Measurements from ENCODE around the gene FRZB. TPM values are rescaled to one million over a fixed set of nuclear protein-coding genes. Genes with fewer than 3 reads are reported as not detected.

The FRZB gene
- total RNA-seq, 1 donor from 2014 or later = 0.17 TPM

DNA sequence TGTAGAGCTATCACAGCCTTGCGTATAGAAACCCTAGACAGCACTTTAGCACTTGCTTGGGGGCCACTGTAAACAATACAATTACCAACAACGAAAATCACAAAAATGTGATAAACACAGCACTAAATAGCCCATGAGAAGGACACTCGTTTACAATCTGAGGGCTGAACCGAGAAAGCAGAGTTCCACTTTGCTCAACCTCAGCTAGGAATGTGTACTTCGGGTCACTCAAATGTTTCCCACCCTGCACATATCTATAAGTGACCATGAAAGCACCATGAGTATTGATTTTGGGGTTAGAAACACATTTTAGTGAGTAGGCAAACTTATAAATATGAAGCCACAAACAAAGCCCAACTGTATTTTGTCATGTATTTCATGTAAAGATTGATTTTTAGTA is 62.3 kb downstream of the FRZB start:
- no peak overlapping the region for H3K4me3 ChIP-seq (ENCODE audit: low read depth, low read length)
- peaks cover 2% of the 10 kb centered on the region for H3K27me3 ChIP-seq (ENCODE audit: control insufficient read depth, insufficient read depth, low read length)
- no peaks in the 10 kb centered on the region for H3K36me3 ChIP-seq (ENCODE audit: control insufficient read depth, insufficient read depth, low read length)
- no peak for DNase-seq (ENCODE audit: low read depth)
- TF ChIP-seq, protein P1, sequence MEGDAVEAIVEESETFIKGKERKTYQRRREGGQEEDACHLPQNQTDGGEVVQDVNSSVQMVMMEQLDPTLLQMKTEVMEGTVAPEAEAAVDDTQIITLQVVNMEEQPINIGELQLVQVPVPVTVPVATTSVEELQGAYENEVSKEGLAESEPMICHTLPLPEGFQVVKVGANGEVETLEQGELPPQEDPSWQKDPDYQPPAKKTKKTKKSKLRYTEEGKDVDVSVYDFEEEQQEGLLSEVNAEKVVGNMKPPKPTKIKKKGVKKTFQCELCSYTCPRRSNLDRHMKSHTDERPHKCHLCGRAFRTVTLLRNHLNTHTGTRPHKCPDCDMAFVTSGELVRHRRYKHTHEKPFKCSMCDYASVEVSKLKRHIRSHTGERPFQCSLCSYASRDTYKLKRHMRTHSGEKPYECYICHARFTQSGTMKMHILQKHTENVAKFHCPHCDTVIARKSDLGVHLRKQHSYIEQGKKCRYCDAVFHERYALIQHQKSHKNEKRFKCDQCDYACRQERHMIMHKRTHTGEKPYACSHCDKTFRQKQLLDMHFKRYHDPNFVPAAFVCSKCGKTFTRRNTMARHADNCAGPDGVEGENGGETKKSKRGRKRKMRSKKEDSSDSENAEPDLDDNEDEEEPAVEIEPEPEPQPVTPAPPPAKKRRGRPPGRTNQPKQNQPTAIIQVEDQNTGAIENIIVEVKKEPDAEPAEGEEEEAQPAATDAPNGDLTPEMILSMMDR (IDR thresholded peaks at IDR 0.05; ENCODE audit: insufficient read depth, low read length, poor library complexity, severe bottlenecking) = no peak

DNA sequence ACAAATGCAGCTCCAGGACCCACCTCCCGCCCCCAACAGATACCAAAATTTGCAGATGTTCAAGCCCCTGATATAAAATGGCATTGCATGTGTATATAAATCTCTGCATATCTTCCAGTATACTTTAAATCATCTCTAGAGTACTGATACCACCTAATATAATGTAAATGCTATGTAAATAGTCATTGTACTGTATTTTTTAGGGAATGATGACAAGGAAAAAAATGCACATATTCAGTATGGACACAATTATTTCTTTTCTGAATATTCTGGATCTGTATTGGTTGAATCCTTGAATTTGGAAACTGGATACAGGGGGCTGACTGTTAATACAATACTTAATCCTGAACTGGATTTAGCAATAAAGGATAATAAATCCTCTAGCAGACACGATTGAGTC is 67.7 kb downstream of the FRZB start:
- DNase-seq (ENCODE audit: low read depth) = no peak
- TF ChIP-seq, protein P1 (IDR thresholded peaks at IDR 0.05; ENCODE audit: insufficient read depth, low read length, poor library complexity, severe bottlenecking) = no peak
- Histone ChIP-seq H3K4me3 (ENCODE audit: low read depth, low read length) (no peak overlapping the region), H3K36me3 (ENCODE audit: control insufficient read depth, insufficient read depth, low read length) (no peaks in the 10 kb centered on the region), H3K27me3 (ENCODE audit: control insufficient read depth, insufficient read depth, low read length) (no peaks in the 10 kb centered on the region)

DNA sequence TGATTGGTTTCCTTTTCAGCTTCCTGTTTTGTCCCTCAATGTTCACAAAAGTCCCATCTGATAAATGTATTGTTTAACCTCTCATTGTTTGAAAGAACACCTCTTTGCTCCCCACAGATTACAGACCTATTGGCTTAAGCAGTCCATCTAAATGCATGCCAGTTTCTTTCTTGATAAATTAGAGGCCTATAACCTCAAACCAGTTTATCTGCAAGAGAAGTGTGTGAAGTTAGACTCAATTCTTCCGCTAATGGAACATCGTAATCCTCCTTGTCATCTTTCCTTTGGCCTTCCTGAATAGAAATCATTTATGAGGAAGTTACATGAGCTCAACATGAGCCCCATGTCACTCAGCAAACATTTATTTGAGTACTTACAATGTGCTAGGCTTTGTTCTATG is 74.0 kb downstream of the FRZB start:
- H3K36me3 ChIP-seq (ENCODE audit: control insufficient read depth, insufficient read depth, low read length) = no peaks in the 10 kb centered on the region
- H3K27me3 ChIP-seq (ENCODE audit: control insufficient read depth, insufficient read depth, low read length) = no peaks in the 10 kb centered on the region
- TF ChIP-seq, protein P1 (IDR thresholded peaks at IDR 0.05; ENCODE audit: insufficient read depth, low read length, poor library complexity, severe bottlenecking) = no peak
- H3K4me3 ChIP-seq (ENCODE audit: low read depth, low read length) = no peak overlapping the region
- no peak for DNase-seq (ENCODE audit: low read depth)

DNA sequence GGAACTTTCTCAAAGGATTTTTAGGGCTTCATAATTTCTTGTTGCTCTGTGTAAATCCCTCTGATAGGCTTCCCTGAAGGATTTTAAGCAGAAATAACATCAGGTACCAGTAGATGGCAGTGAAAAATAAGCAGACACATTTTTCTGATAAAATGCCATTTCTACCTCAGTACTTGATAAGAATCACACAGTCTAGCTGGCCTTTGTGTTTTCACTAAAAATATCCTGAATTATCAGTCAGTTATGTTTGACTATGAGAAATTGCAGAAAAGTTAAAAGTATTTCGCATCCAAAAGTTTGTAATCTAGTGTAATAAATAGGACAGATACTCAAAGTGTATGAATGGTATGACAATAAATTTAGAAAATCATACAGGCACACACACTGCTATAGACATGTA is 81.7 kb downstream of the FRZB start:
- TF ChIP-seq, protein P1 (IDR thresholded peaks at IDR 0.05; ENCODE audit: insufficient read depth, low read length, poor library complexity, severe bottlenecking) = peak; percentile 44
- no peaks in the 10 kb centered on the region for H3K36me3 ChIP-seq (ENCODE audit: control insufficient read depth, insufficient read depth, low read length)
- H3K4me3 ChIP-seq (ENCODE audit: low read depth, low read length) = no peak overlapping the region
- DNase-seq (ENCODE audit: low read depth) = peak; percentile 10
- no peaks in the 10 kb centered on the region for H3K27me3 ChIP-seq (ENCODE audit: control insufficient read depth, insufficient read depth, low read length)

DNA sequence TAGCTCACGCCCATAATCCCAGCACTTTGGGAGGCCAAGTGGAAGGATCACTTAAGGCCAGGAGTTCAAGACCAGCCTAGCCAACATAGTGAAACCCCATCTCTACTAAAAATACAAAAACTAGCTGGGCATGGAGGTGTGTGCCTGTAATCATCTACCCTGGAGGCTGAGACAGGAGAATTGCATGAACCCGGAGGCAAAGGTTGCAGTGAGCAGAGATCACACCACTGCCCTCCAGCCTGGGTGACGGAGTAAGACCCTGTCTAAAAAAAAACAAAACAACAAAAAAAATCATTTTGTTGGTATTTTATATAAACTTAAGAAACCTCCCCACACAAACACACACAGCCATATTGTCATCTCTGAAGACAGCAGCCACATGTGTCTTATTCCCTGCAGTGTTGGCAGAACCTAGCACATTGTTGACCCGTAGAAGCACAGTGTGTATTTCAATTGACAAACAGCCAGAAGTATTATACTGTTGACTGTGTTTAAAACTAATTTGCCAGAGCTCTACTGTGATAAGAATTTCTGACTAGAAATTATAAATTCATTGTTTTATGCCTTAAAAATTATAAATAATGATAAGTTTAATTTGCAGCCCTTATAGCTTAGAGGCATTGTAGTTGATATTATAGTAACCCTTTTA is 82.3 kb downstream of the FRZB start:
- Histone ChIP-seq H3K4me3 (ENCODE audit: low read depth, low read length) (no peak overlapping the region), H3K36me3 (ENCODE audit: control insufficient read depth, insufficient read depth, low read length) (no peaks in the 10 kb centered on the region), H3K27me3 (ENCODE audit: control insufficient read depth, insufficient read depth, low read length) (no peaks in the 10 kb centered on the region)
- DNase-seq (ENCODE audit: low read depth) = no peak
- TF ChIP-seq, protein P1 (IDR thresholded peaks at IDR 0.05; ENCODE audit: insufficient read depth, low read length, poor library complexity, severe bottlenecking) = no peak

Other genes with a start within 250 kb of the FRZB start
- 157 and 171 TPM in 2 replicates for gene DNAJC10, start 150.4 kb downstream of the FRZB start, total RNA-seq
- 155 and 189 TPM in 2 replicates for gene NCKAP1, start 171.8 kb upstream of the FRZB start, total RNA-seq
- 0.58 and 1.0 TPM in 2 replicates for gene DUSP19, start 212.1 kb upstream of the FRZB start, total RNA-seq